Activated CD8-positive, alpha-beta memory T cell treated with anti-CD3 and anti-CD28 coated beads for 36 hours (primary cell): ENCODE data around the gene SLC51A. TPM values are rescaled to one million over a fixed set of nuclear protein-coding genes. Genes with fewer than 3 reads are reported as not detected.
"Not testable (repeated sequence)": the region's sequence is repeated elsewhere in the genome, so short reads cannot be mapped to it uniquely, and the experiment has no call there.

Source experiments
- CTCF ChIA-PET: fragments of 350-600 bp; sonication (Branson Sonifier 250); formaldehyde crosslinking; loops from one replicate; lab custom pipeline; 2021; ENCODE audit warnings: antibody characterized with exemption; lab: Charles Lee
- POLR2A ChIA-PET: fragments of 350-600 bp; sonication (Branson Sonifier 250); formaldehyde crosslinking; loops from one replicate; lab custom pipeline; 2021; ENCODE audit warnings: antibody characterized with exemption; lab: Charles Lee
- total RNA-seq, 2 experiments: library from RNA; stranded (reverse); gene quantifications; one replicate each; pipeline ENCODE4 v1.2.3, GENCODE V29; 2021

Gene SLC51A
- total RNA-seq, 2 experiments from 2014 or later = not detected

GRCh38 chr3:196225763-196226364 is 9.5 kb downstream of the SLC51A start:
- ChIA-PET CTCF (no interaction called here), POLR2A (no interaction called here)

DNA sequence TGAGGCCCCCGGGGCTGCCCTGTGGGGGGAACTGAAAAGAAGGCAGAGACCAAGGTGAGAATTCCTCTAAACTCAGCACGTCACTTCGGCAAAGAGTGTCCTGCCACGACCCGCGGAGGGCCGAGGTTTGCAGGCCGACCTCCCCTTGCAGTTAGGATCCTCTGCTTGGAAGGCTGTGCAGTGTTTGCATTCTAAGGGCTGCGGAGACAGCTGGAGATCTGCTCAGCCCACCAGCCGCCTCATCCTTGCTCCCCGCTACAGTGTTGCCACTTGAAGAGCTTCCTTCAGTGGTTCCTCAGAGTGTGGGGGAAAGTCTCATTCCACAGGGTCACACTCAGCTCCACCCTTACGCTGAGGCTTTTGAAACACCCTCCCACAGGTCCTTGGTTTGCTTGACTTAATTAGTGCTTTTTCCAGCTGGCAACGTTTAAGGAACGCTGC is 10.8 kb downstream of the SLC51A start:
- ChIA-PET POLR2A (no interaction called here), CTCF (interaction anchor here (0.7 kb wide), 1 partner anchor 78 kb away, joined by 3 read pairs; no protein-coding TSS in a partner anchor)

DNA sequence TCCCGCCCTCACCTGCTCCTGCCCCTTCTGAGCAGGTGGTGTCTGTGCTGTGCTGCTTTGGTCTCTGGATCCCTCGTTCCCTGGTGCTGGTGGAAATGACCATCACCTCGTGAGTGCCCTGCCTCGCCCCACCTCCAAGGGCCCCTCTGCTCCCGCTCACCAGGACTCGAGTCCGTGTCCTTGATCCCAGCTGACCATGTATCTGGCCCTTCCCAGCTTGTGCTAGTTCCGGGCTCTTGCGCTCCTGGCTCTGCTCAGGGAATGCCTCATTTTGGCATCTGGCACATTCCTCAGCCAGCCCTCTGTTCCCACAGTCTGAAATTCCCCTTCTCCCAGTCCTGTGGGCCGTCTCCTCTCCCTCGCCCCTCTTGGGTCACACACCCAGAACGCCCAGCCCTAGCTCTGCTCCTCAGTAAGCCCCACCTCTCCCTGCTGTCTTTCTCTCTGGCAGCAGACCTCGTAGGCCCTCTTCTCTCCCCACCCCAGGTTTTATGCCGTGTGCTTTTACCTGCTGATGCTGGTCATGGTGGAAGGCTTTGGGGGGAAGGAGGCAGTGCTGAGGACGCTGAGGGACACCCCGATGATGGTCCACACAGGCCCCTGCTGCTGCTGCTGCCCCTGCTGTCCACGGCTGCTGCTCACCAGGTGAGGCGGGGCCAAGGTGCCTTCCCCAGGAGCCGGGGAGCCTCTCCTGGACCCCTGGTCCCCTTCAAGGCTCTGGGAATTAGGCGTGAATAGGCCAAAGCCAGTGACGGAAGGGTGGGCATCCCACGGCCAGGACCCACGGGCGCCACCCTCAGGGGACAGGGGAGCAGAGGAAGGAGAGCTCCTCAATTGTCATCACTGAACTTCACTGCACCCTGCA is 11.5 kb downstream of the SLC51A start:
- ChIA-PET POLR2A (no interaction called here), CTCF (interaction anchor here (0.6 kb wide), 1 partner anchor 189 kb away, joined by 3 read pairs; no protein-coding TSS in a partner anchor)

DNA sequence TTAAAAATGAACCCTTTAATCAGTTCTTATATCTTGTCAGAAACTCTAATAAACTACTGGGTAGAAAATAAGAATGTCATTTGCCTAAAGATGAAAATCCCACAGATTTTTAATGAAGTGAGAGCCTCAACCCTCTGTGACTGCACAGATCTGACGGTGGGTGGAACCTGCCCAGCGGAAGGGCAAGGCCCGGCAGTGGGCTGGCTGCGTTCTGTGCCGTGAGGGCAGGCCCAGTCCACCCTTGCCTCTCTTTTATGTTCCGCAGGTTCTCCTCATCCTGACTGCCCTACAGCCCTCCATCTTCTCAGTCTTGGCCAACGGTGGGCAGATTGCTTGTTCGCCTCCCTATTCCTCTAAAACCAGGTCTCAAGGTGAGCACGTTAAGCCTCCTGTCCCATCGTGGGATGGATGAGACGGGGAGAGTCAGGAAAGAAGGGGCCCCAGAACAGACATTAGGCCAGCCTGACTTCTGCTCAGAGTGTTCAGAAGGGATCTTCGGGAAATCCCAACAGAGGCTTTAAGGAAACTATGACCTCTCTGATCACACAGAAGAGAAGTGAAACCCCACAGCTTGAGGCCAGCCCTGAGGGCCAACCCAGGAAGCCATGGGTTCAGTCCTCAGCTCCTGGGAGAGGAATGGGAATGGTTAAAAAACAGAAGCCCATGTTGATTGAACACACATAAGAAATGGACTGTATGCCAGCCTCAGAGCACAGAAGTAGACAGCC is 16.0 kb downstream of the SLC51A start:
- CTCF ChIA-PET = no interaction called here

DNA sequence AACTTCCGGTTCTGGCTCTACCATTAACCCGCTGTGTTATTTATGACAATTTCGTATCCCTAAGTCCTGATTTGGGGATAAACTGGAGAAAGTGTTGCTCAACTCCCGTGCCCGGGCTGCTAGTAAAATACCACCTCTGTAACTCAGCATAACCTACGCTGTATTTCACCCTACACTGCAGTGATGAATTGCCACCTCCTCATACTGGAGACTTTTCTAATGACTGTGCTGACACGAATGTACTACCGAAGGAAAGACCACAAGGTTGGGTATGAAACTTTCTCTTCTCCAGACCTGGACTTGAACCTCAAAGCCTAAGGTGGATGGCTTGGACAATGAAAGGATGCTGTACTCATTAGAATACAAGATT is 16.5 kb downstream of the SLC51A start:
- POLR2A ChIA-PET = no interaction called here
- CTCF ChIA-PET = no interaction called here

More for the DNA sequence above, 16.0 kb downstream of the SLC51A start:
- POLR2A ChIA-PET = no interaction called here

DNA sequence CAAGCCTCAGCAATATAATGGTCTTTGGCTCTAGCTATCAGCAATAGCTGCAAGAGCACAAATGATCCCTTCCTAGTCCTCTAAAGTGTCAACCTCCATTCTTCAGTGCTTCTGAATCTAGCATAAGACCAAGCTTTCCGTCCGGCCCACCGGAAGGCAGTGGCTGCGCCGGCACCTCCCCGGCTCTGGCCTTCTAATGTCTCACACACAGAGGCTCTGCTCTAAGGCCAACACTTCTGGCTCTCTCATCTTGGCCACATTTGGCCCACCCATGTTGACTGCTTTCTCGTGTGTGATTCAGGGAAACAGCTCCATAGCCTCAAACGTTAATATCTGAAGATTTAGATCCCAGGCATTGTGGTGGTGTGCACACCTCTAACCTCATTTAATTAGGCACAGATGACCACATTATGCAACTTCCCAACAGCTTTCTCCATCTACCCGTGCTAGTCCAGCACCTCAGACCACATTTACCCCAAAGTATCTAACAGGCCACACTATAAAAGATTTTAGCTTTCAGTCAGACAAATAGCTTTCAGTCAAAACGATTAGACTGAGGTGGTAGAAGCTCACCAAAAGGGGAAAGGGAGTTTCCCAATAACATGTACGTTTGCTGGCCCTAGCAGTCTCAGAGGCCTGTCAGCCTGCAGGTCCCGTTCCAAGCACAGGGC is 19.3 kb downstream of the SLC51A start:
- POLR2A ChIA-PET = no interaction called here
- CTCF ChIA-PET = interaction anchor here (0.6 to 2.2 kb wide), 3 partner anchors 18 to 78 kb away, joined by 3 to 6 read pairs (median 5); no protein-coding TSS in a partner anchor

DNA sequence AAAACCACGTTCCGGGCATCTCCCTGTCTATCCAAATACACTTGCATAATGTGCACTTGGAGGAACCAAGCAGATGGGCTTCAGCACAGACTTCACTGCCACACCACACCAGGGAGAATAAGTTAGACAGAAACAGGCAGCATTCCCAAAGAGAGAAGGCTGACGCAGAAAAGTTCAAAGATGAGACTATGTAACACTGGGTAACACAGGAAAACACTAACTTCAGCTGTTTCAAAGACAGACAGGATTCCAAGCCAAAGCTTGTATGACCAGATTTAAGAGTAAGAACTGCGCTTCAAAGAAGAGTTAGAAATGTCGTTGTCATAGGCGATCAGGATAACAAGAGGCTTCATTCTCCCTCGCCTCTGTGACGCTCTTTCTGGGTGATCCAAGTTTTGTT is 19.9 kb downstream of the SLC51A start:
- ChIA-PET CTCF (interaction anchor here (2.2 kb wide), 1 partner anchor 17 kb away, joined by 6 read pairs; no protein-coding TSS in a partner anchor), POLR2A (no interaction called here)

DNA sequence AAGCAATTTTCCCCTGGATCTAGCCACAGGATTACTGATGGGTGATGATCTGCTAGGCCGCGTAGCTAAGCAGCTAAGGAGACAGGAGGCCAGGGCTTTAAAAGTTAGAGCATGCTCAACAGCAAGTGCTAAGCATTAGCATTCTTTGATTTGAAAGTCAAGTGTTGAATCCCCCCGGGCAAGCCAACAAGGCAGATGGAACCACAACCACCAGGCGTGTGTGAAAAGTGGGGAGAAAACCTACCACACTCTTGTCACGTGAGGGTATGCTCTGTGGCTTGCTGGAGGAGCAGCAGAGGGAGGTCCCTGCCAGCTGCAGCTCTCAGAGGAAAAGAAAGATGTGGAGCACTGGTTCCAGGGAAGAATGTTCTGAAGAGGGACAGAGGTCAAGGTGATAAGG is 20.9 kb downstream of the SLC51A start:
- ChIA-PET CTCF (interaction anchor here (0.6 kb wide), 1 partner anchor 62 kb away, joined by 3 read pairs; no protein-coding TSS in a partner anchor), POLR2A (no interaction called here)

- ChIA-PET POLR2A (no interaction called here), CTCF (no interaction called here)
Measured at GRCh38 chr3:196238612-196239560, 22.6 kb downstream of the SLC51A start.

DNA sequence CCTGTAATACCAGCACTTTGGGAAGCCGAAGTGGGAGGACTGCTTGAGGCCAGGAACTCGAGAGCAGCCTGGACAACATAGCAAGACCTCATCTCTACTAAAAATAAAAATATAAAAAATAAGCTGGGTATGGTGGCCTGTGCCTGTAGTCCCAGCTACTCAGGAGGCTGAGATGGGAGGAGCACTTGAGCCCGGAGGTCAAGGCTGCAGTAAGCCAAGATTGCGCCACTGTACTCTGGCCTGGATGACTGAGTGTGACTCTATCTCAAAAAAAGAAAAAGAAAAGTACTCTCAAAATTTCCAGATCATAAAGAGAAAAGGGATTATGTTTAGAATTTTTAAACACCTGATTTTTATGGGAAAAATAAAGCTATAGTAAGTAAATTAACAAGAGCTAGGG is 24.1 kb downstream of the SLC51A start:
- ChIA-PET POLR2A (no interaction called here), CTCF (interaction anchor here (1.2 kb wide), 1 partner anchor 328 kb away, joined by 3 read pairs; the partner anchor contains the start of genes FBXO45 and WDR53)

DNA sequence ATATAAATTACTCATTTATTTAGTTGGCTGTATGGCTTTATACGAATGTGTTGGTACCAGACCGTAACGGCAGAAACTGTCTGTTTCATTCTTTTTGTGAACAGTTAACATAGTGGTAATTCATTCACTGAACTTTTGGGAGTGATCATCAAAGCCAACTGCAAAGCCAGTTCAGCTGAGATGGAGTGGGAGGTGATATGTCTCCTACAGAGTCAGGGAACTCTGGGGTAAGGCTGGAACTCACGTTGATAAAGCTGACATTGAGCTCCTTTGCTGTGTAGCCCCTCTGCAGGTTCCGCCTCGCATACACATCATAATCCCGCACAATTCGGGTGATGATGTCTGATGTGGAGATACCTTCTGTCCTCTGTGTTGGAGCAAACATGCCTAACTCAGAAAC is 25.4 kb downstream of the SLC51A start:
- ChIA-PET POLR2A (no interaction called here), CTCF (no interaction called here)

DNA sequence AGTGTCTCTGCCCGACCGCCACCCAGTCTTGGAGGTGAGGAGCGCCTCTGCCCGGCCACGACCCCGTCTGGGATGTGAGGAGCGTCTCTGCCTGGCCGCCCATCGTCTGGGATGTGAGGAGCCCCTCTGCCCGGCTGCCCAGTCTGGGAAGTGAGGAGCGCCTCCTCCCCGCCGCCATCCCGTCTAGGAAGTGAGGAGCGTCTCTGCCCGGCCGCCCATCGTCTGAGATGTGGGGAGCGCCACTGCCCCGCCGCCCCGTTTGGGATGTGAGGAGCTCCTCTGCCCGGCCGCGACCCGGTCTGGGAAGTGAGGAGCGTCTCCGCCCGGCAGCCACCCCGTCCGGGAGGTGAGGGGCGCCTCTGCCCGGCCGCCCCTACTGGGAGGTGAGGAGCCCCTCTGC is 27.8 kb downstream of the SLC51A start:
- CTCF ChIA-PET, POLR2A ChIA-PET: not testable (repeated sequence)

- ChIA-PET POLR2A (no interaction called here), CTCF (no interaction called here)
Measured at GRCh38 chr3:196246612-196247308, 30.4 kb downstream of the SLC51A start.

DNA sequence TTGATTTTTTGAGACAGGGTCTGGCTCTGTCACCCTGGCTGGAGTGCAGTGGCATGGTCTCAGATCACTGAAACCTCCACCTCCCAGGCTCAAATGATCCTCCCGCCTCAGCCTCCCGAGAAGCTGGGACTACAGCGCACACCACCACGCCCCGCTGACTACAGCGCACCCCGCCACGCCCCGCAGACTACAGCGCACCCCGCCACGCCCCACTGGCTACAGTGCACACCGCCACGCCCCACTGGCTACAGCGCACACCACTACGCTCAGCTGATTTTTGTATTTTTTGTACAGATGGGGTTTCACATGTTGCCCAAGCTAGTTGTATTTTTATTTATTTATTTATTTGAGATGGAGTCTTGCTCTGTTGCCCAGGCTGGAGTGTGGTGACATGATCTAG is 35.6 kb downstream of the SLC51A start:
- ChIA-PET POLR2A (no interaction called here), CTCF (interaction anchor here (1.5 kb wide), 1 partner anchor 22 kb away, joined by 3 read pairs; no protein-coding TSS in a partner anchor)

DNA sequence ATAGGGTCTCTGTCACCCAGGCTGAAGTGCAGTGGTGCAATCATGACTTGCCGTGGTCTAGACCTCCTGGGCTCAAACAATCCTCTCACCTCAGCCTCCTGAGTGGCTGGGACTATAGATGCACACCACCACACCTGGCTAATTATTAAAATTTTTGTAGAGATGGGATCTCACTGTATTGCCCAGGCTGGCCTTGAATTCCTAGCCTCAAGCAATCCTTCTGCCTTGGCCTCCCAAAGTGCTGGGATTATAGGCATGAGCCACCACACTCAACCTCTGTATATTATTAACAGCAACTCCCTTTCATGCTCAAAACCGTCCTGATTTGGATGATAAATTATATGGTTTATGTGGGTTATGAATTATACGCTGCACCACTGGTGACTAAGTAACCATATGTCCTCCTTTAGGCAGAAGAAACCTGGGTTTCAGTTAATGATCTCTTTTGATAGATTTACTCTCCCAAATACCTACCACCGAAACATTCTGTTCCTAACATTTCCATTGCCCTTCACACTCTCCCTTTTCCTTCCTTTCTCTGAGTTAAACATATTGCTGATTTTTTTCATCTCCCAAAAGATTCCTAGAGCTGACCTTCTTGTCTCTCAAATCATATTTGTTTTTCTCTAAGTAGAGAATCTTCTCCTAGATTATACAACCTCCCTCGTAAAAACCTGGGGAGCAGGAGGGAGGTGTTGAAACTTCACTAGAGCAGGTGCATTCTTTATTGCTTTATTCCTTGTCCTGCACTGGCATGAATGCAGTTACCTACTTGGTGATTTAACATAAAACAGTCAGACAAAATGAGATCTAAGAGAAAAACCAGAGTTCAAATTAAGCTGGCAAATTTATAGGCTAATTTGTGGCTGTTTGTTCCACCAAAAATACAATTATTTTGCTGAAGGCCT is 38.3 kb downstream of the SLC51A start:
- ChIA-PET CTCF (interaction anchor here (0.7 to 2.2 kb wide), 6 partner anchors 9 to 285 kb away, joined by 3 to 5 read pairs (median 4); no protein-coding TSS in a partner anchor), POLR2A (no interaction called here)

DNA sequence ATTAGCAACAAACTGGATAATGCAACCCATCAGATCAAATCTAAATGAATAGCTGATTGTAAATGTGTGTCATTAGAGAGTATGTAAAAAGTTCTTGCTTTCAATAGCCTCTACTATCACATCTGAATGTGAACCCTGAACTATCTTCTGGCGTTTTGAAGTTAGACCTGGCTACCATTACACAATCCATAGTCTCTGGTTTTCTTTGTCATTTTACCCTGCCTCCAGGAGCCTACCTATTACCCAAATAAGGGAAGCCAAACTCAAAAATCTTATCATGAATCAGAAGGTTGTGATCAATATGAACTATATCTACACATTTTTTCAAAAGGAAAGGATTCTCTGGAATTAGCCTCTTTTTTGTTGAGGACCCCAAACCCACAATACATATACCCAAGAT is 39.4 kb downstream of the SLC51A start:
- CTCF ChIA-PET = no interaction called here
- POLR2A ChIA-PET = no interaction called here
